ENCODE data around the gene RIMBP3C. TPM values are rescaled to one million over a fixed set of nuclear protein-coding genes. Genes with fewer than 3 reads are reported as not detected.

RIMBP3C gene
- total and polyA plus RNA-seq, 2 of the 8 experiments (the other 6 are each of a cell fraction or from before 2014, with no cell fraction given) = 0.08 TPM; not detected in 1

DNA sequence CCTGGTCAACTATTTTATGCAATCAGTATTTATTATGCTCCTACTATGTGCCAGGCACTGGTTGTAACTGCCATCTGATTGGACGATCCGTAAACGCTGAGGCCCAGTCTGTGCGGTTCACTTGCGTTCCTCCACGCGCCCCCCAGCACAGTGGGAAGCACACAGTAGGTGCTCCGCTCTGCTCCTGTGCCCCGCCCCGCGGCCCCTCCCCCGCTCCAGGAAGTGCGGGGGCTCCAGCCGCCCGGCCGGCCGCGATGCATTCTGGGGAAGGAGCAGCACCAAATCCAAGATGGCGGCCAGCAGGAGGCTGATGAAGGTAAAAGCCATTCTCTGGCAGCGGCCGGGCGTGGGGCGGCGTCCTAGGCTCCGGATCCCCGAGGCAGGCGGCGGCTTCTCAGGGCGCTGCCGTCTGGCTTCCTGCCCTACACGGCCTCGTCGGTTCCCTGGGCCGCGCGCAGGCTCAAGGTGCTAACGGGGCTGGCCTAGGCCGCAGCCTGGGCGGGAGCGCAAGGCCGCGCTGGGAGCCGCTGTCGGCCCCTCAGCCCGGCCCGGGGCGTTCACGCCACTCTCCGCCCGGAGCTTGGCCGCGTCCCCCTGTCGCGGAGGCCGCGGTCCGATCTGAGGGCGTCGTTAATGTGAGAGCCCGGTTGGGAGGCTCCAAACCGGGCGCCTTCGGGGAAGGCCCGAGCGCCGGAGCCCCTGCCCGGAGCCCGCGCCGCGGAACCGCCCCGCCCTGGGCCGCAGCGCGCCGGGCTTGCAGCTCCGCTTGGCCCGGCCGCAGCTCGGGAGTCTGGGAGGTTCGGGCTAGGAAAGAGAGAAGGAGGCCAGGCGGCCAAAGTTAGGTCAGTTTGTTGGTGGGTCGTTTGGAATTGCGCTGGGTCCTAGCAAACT lies 16.4 kb upstream of the RIMBP3C start, which contains the start of gene UBE2L3 (continued):
- TF ChIP-seq, protein P1, sequence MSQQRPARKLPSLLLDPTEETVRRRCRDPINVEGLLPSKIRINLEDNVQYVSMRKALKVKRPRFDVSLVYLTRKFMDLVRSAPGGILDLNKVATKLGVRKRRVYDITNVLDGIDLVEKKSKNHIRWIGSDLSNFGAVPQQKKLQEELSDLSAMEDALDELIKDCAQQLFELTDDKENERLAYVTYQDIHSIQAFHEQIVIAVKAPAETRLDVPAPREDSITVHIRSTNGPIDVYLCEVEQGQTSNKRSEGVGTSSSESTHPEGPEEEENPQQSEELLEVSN (IDR thresholded peaks at IDR 0.05) = no peak
- TF ChIP-seq POLR2AphosphoS5 (IDR thresholded peaks at IDR 0.05; ENCODE audit: low read depth, low read length) (peak; percentile 74; the same call in 1 of the 2 replicates), SP4 (IDR thresholded peaks at IDR 0.05; ENCODE audit: low read length) (no peak), EZH2 (IDR thresholded peaks at IDR 0.05; ENCODE audit: low read depth, low read length, severe bottlenecking) (no peak), POLR2A (IDR thresholded peaks at IDR 0.05; ENCODE audit: control extremely low read depth in 1 of 2, low read depth in 2 of 2, low read length in 2 of 2) (peak; percentile 76 to 87), RBBP5 (IDR thresholded peaks at IDR 0.05; ENCODE audit: borderline replicate concordance, low read depth, low read length) (peak; percentile 59), BACH1 (IDR thresholded peaks at IDR 0.05; ENCODE audit: low read length) (peak; percentile 42; the same call in 1 of the 2 replicates), SIN3A (conservative IDR thresholded peaks at IDR 0.05 in 1 of 2, IDR thresholded peaks at IDR 0.05 in 1 of 2; ENCODE audit: low read depth in 1 of 2, low read length in 2 of 2) (0 out of 4 replicates have a peak, but pooled peaks have one; percentile 13 to 14), BRCA1 (IDR thresholded peaks at IDR 0.05; ENCODE audit: low read depth, low read length) (no peak), SP1 (IDR thresholded peaks at IDR 0.05; ENCODE audit: low read depth, low read length) (peak; percentile 49; the same call in 1 of the 2 replicates), KDM1A (IDR thresholded peaks at IDR 0.05; ENCODE audit: borderline replicate concordance, low read length) (peak; percentile 73; the same call in 1 of the 2 replicates), GABPA (IDR thresholded peaks at IDR 0.05; ENCODE audit: borderline replicate concordance, insufficient read depth, low read length) (no peak), SAP30 (IDR thresholded peaks at IDR 0.05; ENCODE audit: insufficient read depth, insufficient replicate concordance, low read length) (no peak), MAFK (IDR thresholded peaks at IDR 0.05; ENCODE audit: low read depth, low read length) (no peak), TEAD4 (IDR thresholded peaks at IDR 0.05; ENCODE audit: low read depth, low read length) (0 out of 2 replicates have a peak, but pooled peaks have one; percentile 14), KDM5A (IDR thresholded peaks at IDR 0.05; ENCODE audit: low read length) (peak; percentile 91)
- TF ChIP-seq, protein P2, sequence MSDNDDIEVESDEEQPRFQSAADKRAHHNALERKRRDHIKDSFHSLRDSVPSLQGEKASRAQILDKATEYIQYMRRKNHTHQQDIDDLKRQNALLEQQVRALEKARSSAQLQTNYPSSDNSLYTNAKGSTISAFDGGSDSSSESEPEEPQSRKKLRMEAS (IDR thresholded peaks at IDR 0.05) = peak; percentile 32; the same call in 1 of the 2 replicates
- TF ChIP-seq, protein P3, sequence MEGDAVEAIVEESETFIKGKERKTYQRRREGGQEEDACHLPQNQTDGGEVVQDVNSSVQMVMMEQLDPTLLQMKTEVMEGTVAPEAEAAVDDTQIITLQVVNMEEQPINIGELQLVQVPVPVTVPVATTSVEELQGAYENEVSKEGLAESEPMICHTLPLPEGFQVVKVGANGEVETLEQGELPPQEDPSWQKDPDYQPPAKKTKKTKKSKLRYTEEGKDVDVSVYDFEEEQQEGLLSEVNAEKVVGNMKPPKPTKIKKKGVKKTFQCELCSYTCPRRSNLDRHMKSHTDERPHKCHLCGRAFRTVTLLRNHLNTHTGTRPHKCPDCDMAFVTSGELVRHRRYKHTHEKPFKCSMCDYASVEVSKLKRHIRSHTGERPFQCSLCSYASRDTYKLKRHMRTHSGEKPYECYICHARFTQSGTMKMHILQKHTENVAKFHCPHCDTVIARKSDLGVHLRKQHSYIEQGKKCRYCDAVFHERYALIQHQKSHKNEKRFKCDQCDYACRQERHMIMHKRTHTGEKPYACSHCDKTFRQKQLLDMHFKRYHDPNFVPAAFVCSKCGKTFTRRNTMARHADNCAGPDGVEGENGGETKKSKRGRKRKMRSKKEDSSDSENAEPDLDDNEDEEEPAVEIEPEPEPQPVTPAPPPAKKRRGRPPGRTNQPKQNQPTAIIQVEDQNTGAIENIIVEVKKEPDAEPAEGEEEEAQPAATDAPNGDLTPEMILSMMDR (IDR thresholded peaks at IDR 0.05; ENCODE audit: control extremely low read depth in 1 of 3, insufficient read depth in 1 of 3, low read depth in 1 of 3, low read length in 3 of 3) = no peak
- TF ChIP-seq, protein P4, sequence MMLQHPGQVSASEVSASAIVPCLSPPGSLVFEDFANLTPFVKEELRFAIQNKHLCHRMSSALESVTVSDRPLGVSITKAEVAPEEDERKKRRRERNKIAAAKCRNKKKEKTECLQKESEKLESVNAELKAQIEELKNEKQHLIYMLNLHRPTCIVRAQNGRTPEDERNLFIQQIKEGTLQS (IDR thresholded peaks at IDR 0.05; ENCODE audit: insufficient read depth, low read depth, low read length) = no peak
